Skeletal muscle tissue (tissue), 5 donors: ENCODE data around the gene CBR1. TPM values are rescaled to one million over a fixed set of nuclear protein-coding genes. Genes with fewer than 3 reads are reported as not detected.

Experiments used
- H3K27ac ChIP-seq: one replicate; pipeline ENCODE4 v1.7.0; 2013; ENCODE audit warnings: mild to moderate bottlenecking, low read depth, low read length, inconsistent platforms
- H3K27me3 ChIP-seq, 3 donors: one replicate each; pipeline ENCODE4 v1.7.0; 2013; ENCODE audit warnings: low read length in 3 of 3; ENCODE audit not compliant: control insufficient read depth in 3 of 3, insufficient read depth in 3 of 3
- H3K36me3 ChIP-seq, 3 donors: one replicate each; pipeline ENCODE4 v1.7.0; 2013; ENCODE audit warnings: low read length in 3 of 3; ENCODE audit not compliant: control insufficient read depth in 3 of 3, insufficient read depth in 3 of 3
- H3K4me1 ChIP-seq, 3 donors: one replicate each; pipeline ENCODE4 v1.7.0; 2013; ENCODE audit warnings: low read length in 3 of 3, mild to moderate bottlenecking in 3 of 3; ENCODE audit not compliant: control insufficient read depth in 3 of 3, insufficient read depth in 3 of 3
- H3K4me3 ChIP-seq, 3 donors: one replicate each; pipeline ENCODE4 v1.7.0; 2013; ENCODE audit warnings: low read length in 3 of 3
- H3K9ac ChIP-seq, 3 donors: one replicate each; pipeline ENCODE4 v1.7.0; 2013; ENCODE audit warnings: low read length in 3 of 3, mild to moderate bottlenecking in 3 of 3, moderate library complexity in 2 of 3, low read depth in 1 of 3
- H3K9me3 ChIP-seq, 3 donors: one replicate each; pipeline ENCODE4 v1.7.0; 2013; ENCODE audit warnings: low read length in 3 of 3; ENCODE audit not compliant: control insufficient read depth in 3 of 3
- small RNA-seq: library from RNA; depleted of rRNA; stranded (forward); fragments of <200 nt; gene quantifications from one replicate; pipeline ENCODE3, GENCODE V24; 2014
- total RNA-seq: library from RNA; depleted of rRNA; stranded (reverse); fragments of >200 nt; gene quantifications from one replicate; pipeline ENCODE4 v1.2.3, GENCODE V29; 2014
- donor health status: Osteomylitis.

The CBR1 gene
- total RNA-seq, 1 donor from 2014 or later = 21.4 TPM

GRCh38 chr21:36105327-36105842, 35.6 kb downstream of the CBR1 start:
- peak overlapping the region in 2 of 3 donors; percentile 69 to 70 for H3K4me3 ChIP-seq
- no peak overlapping the region for H3K27ac ChIP-seq
- H3K9ac ChIP-seq = peak overlapping the region in 1 of 3 donors; percentile 76
- no peaks in the 10 kb centered on the region for H3K9me3 ChIP-seq
- H3K36me3 ChIP-seq = no peaks in the 10 kb centered on the region
- peaks cover 6 to 9% (median 7%) of the 10 kb centered on the region in 3 donors for H3K27me3 ChIP-seq
- peaks cover 5 to 9% (median 8%) of the 10 kb centered on the region in 3 donors for H3K4me1 ChIP-seq

GRCh38 chr21:36109868-36110267, 40.0 kb downstream of the CBR1 start:
- H3K36me3 ChIP-seq = peaks cover 0 to 2% (median 0%) of the 10 kb centered on the region in 3 donors
- H3K4me3 ChIP-seq = no peak overlapping the region
- H3K27me3 ChIP-seq = peaks cover 5 to 7% (median 6%) of the 10 kb centered on the region in 3 donors
- no peak overlapping the region for H3K27ac ChIP-seq
- H3K9ac ChIP-seq = no peak overlapping the region
- H3K4me1 ChIP-seq = peaks cover 6 to 9% (median 8%) of the 10 kb centered on the region in 3 donors
- H3K9me3 ChIP-seq = no peaks in the 10 kb centered on the region

- no peaks in the 10 kb centered on the region for H3K9me3 ChIP-seq
- H3K4me1 ChIP-seq = peaks cover 3 to 7% (median 5%) of the 10 kb centered on the region in 3 donors
- H3K27me3 ChIP-seq = no peaks in the 10 kb centered on the region
- H3K9ac ChIP-seq = no peak overlapping the region
- H3K36me3 ChIP-seq = peaks cover 0 to 2% (median 0%) of the 10 kb centered on the region in 3 donors
- no peak overlapping the region for H3K27ac ChIP-seq
- no peak overlapping the region for H3K4me3 ChIP-seq
Observed at GRCh38 chr21:36111238-36111637, 41.4 kb downstream of the CBR1 start.

GRCh38 chr21:36113647-36114428, 44.0 kb downstream of the CBR1 start:
- H3K4me3 ChIP-seq = no peak overlapping the region
- no peaks in the 10 kb centered on the region for H3K27me3 ChIP-seq
- H3K27ac ChIP-seq = no peak overlapping the region

GRCh38 chr21:36115138-36115730, 45.4 kb downstream of the CBR1 start:
- H3K27me3 ChIP-seq = no peaks in the 10 kb centered on the region
- peaks cover 3 to 8% (median 6%) of the 10 kb centered on the region in 3 donors for H3K4me1 ChIP-seq
- H3K27ac ChIP-seq = no peak overlapping the region
- H3K9ac ChIP-seq = no peak overlapping the region
- H3K9me3 ChIP-seq = no peaks in the 10 kb centered on the region
- H3K4me3 ChIP-seq = no peak overlapping the region
- peaks cover 0 to 2% (median 0%) of the 10 kb centered on the region in 3 donors for H3K36me3 ChIP-seq

More at GRCh38 chr21:36113647-36114428, 44.0 kb downstream of the CBR1 start:
- H3K9me3 ChIP-seq = no peaks in the 10 kb centered on the region
- H3K9ac ChIP-seq = peak overlapping the region in 1 of 3 donors; percentile 14
- H3K36me3 ChIP-seq = peaks cover 0 to 2% (median 0%) of the 10 kb centered on the region in 3 donors
- peaks cover 3 to 7% (median 5%) of the 10 kb centered on the region in 3 donors for H3K4me1 ChIP-seq

- H3K4me1 ChIP-seq = peaks cover 8 to 13% (median 9%) of the 10 kb centered on the region in 3 donors
- no peak overlapping the region for H3K4me3 ChIP-seq
- no peaks in the 10 kb centered on the region for H3K36me3 ChIP-seq
- H3K27me3 ChIP-seq = no peaks in the 10 kb centered on the region
- H3K9me3 ChIP-seq = no peaks in the 10 kb centered on the region
- no peak overlapping the region for H3K9ac ChIP-seq
- no peak overlapping the region for H3K27ac ChIP-seq
Observed at GRCh38 chr21:36117286-36117741, 47.5 kb downstream of the CBR1 start.

- Histone ChIP-seq H3K27ac (no peak overlapping the region), H3K36me3 (no peaks in the 10 kb centered on the region), H3K4me3 (no peak overlapping the region)
Observed at GRCh38 chr21:36120304-36120888, 50.6 kb downstream of the CBR1 start.

More at GRCh38 chr21:36120304-36120888, 50.6 kb downstream of the CBR1 start:
- H3K4me1 ChIP-seq = peaks cover 5 to 7% (median 7%) of the 10 kb centered on the region in 3 donors
- peak overlapping the region in 1 of 3 donors; percentile 8 for H3K9ac ChIP-seq
- H3K9me3 ChIP-seq = no peaks in the 10 kb centered on the region
- no peaks in the 10 kb centered on the region for H3K27me3 ChIP-seq

Small RNA genes lying within 50 kb of the gene (small RNA-seq; reads per million reads assigned to genes)
- not detected for gene RNU6-992P

Other genes with a start within 250 kb of the CBR1 start
- gene SETD4, start 9.5 kb upstream of the CBR1 start, total RNA-seq = 14.1 TPM
- gene CBR3, start 65.1 kb downstream of the CBR1 start, total RNA-seq = 1.6 TPM
- gene DOP1B, start 86.8 kb downstream of the CBR1 start, total RNA-seq = 6.8 TPM